ENCODE results near the gene RRP1. TPM values are rescaled to one million over a fixed set of nuclear protein-coding genes. Genes with fewer than 3 reads are reported as not detected.

The RRP1 gene
- total RNA-seq, 2 donors from 2014 or later, result 14.5 to 25.7 TPM

- peaks cover 7% of the 10 kb centered on the region for H3K36me3 ChIP-seq
- peaks cover 10% of the 10 kb centered on the region for H3K4me1 ChIP-seq
- H3K27ac ChIP-seq, result peak within 1 kb of the TSS; percentile 90
- H3K9ac ChIP-seq (ENCODE audit: low read depth in 2 of 2, low read length in 2 of 2), result peak within 1 kb of the TSS; percentile 85 to 94
- no peak for TF ChIP-seq CTCF (IDR thresholded peaks at IDR 0.05)
- DNase-seq, result peak; percentile 90
- H3K27me3 ChIP-seq, result no peaks in the 10 kb centered on the region
- no peaks in the 10 kb centered on the region for H3K9me3 ChIP-seq
- peak within 1 kb of the TSS; percentile 86 for H3K4me3 ChIP-seq
- intact Hi-C loops (cut with DNase I), result no loop called here
These were observed 13.5 kb upstream of the RRP1 start, which contains the start of gene CSTB for GRCh38 chr21:43775795-43776430. TSS of gene CSTB (minus strand) at chr21:43776308. CDS start at chr21:43776269, 39 bp downstream.

- DNase-seq, result no peak
- peaks cover 10% of the 10 kb centered on the region for H3K4me1 ChIP-seq
- H3K4me3 ChIP-seq, result no peak overlapping the region
- no peak overlapping the region for H3K27ac ChIP-seq
- H3K27me3 ChIP-seq, result no peaks in the 10 kb centered on the region
- intact Hi-C loops (cut with DNase I), result no loop called here
- peak overlapping the region in 1 of 2 donors; percentile 55 for H3K9ac ChIP-seq (ENCODE audit: low read depth in 2 of 2, low read length in 2 of 2)
- TF ChIP-seq CTCF (IDR thresholded peaks at IDR 0.05), result no peak
- H3K36me3 ChIP-seq, result peaks cover 7% of the 10 kb centered on the region
- no peaks in the 10 kb centered on the region for H3K9me3 ChIP-seq
These were observed 11.4 kb upstream of the RRP1 start for GRCh38 chr21:43777953-43778352.

- Histone ChIP-seq H3K27me3 (no peaks in the 10 kb centered on the region), H3K27ac (peak overlapping the region; percentile 24), H3K9ac (ENCODE audit: low read depth in 2 of 2, low read length in 2 of 2) (peak overlapping the region; percentile 3 to 55), H3K9me3 (no peaks in the 10 kb centered on the region), H3K4me3 (no peak overlapping the region), H3K4me1 (peaks cover 10% of the 10 kb centered on the region), H3K36me3 (no peaks in the 10 kb centered on the region)
- no peak for TF ChIP-seq CTCF (IDR thresholded peaks at IDR 0.05)
- DNase-seq, result peak; percentile 29
- intact Hi-C loops (cut with DNase I), result no loop called here
These were observed 10.7 kb upstream of the RRP1 start for GRCh38 chr21:43778469-43779335.

- Histone ChIP-seq H3K9ac (ENCODE audit: low read depth in 2 of 2, low read length in 2 of 2) (no peak overlapping the region), H3K27me3 (no peaks in the 10 kb centered on the region), H3K4me1 (peaks cover 9% of the 10 kb centered on the region), H3K4me3 (no peak overlapping the region), H3K9me3 (no peaks in the 10 kb centered on the region), H3K36me3 (no peaks in the 10 kb centered on the region), H3K27ac (no peak overlapping the region)
- intact Hi-C loops (cut with DNase I), result no loop called here
- no peak for TF ChIP-seq CTCF (IDR thresholded peaks at IDR 0.05)
- no peak for DNase-seq
These were observed 9.7 kb upstream of the RRP1 start for GRCh38 chr21:43779660-43780059.

GRCh38 chr21:43781846-43782245 lies 7.5 kb upstream of the RRP1 start:
- TF ChIP-seq CTCF (IDR thresholded peaks at IDR 0.05), result no peak
- intact Hi-C loops (cut with DNase I), result no loop called here
- Histone ChIP-seq H3K27me3 (no peaks in the 10 kb centered on the region), H3K4me3 (no peak overlapping the region), H3K36me3 (no peaks in the 10 kb centered on the region), H3K9ac (ENCODE audit: low read depth in 2 of 2, low read length in 2 of 2) (no peak overlapping the region), H3K27ac (no peak overlapping the region), H3K4me1 (peaks cover 3% of the 10 kb centered on the region), H3K9me3 (no peaks in the 10 kb centered on the region)
- no peak for DNase-seq

Measured in colonic mucosa (tissue), 4 donors.